Mesodermal cell (in vitro differentiated cells): ENCODE measurements around the gene UBP1.
"Not testable (repeated sequence)": the region's sequence is repeated elsewhere in the genome, so short reads cannot be mapped to it uniquely, and the experiment has no call there.

ENCODE experiments used
- H3K27ac ChIP-seq: 2 replicates; pipeline ENCODE4 v1.7.0; 2013; ENCODE audit warnings: mild to moderate bottlenecking, low read depth, low read length, moderate library complexity; ENCODE audit not compliant: severe bottlenecking
- H3K36me3 ChIP-seq: 2 replicates; pipeline ENCODE4 v1.7.1; 2013; ENCODE audit warnings: mild to moderate bottlenecking, low read length, moderate library complexity; ENCODE audit not compliant: control insufficient read depth, insufficient read depth
- H3K4me1 ChIP-seq: one replicate; pipeline ENCODE4 v1.7.1; 2013; ENCODE audit warnings: mild to moderate bottlenecking, low read length; ENCODE audit not compliant: insufficient read depth, control insufficient read depth, poor library complexity, severe bottlenecking
- H3K4me3 ChIP-seq: 2 replicates; pipeline ENCODE4 v1.7.0; 2013; ENCODE audit warnings: low read length, control low read depth, mild to moderate bottlenecking; ENCODE audit not compliant: insufficient read depth, poor library complexity, severe bottlenecking; ENCODE audit errors: extremely low read depth
- H3K9me3 ChIP-seq: 2 replicates; pipeline ENCODE4 v1.7.1; 2013; ENCODE audit warnings: mild to moderate bottlenecking, low read length, moderate library complexity; ENCODE audit not compliant: control insufficient read depth
- WGBS, 2 experiments: methylation state at CpG; one replicate each; pipeline ENCODE4 v1.1.5; 2013; ENCODE audit warnings: missing lambda C conversion rate in 2 of 2; ENCODE audit not compliant: insufficient coverage in 2 of 2; 5-methylcytosine and 5-hydroxymethylcytosine counted together

Gene UBP1

DNA sequence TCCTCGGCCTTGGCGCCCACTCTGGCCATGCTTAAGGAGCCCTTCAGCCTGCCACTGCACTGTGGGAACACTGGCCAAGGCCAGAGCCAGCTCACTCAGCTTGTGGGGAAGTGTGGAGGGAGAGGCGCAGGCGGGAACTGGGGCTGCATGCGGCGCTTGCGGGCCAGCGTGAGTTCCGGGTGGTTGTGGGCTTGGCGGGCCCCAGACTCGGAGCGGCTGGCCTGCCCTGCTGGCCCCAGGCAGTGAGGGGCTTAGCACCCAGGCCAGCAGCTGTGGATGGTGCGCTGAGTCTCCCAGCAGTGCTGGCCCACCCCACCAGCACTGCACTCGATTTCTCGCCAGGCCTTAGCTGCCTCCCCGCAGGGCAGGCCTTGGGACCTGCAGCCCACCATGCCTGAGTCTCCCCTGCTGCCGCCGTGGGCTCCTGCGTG is 13.1 kb upstream of the UBP1 start:
- Histone ChIP-seq H3K36me3 (peaks cover 7% of the 10 kb centered on the region), H3K9me3 (peaks cover 6% of the 10 kb centered on the region), H3K4me3 (no peak overlapping the region), H3K27ac (no peak overlapping the region), H3K4me1 (no peaks in the 10 kb centered on the region)
- 95 to 96% methylated on average over 10 to 17 of the region's 19 CpGs for WGBS, 2 experiments

DNA sequence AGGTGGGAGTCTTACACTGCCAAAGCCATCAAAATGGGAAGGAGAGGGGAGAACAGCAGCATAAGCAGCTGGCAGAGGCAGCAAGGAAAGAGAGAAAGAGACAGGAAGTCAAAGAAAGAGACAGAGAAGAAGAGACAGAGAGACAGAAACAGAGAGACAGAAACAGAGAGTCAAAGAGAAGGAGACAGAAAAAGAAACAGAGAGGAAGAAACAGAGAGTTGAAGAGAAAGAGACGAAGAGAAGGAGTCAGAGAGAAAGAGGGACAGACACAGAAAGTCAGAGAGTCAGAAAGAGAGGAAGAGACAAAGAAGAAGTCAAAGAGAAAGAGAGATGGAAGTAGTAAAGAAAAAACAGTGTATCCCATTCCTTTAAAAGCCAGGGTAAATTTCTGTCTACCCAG is 11.8 kb upstream of the UBP1 start:
- H3K4me1 ChIP-seq, H3K4me3 ChIP-seq, H3K27ac ChIP-seq, H3K9me3 ChIP-seq, H3K36me3 ChIP-seq: not testable (repeated sequence)
- 94 to 100% methylated on average over 1 of the region's 1 CpG for WGBS, 2 experiments

DNA sequence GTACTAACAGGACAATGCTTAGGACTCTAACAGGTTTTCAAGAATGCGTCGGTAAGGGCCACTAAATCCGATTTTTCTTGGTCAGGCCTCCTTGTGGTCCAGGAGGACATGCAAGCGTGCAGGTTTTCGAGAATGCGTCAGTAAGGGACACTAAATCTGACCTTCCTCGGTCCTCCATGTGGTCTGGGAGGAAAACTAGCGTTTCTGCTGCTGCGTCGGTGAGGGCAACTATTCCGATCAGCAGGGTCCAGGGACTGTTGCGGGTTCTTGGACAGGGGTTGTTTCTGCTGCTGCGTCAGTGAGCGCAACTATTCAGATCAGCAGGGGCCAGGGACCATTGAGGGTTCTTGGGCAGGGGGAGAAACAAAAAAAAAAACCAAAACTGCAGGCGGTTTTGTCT is 7.8 kb upstream of the UBP1 start:
- Histone ChIP-seq H3K27ac (no peak overlapping the region), H3K4me3 (peak overlapping the region; percentile 49), H3K9me3 (no peaks in the 10 kb centered on the region), H3K4me1 (no peaks in the 10 kb centered on the region), H3K36me3 (no peaks in the 10 kb centered on the region)
- WGBS, 2 experiments = 38 to 42% methylated on average over 15 of the region's 15 CpGs

DNA sequence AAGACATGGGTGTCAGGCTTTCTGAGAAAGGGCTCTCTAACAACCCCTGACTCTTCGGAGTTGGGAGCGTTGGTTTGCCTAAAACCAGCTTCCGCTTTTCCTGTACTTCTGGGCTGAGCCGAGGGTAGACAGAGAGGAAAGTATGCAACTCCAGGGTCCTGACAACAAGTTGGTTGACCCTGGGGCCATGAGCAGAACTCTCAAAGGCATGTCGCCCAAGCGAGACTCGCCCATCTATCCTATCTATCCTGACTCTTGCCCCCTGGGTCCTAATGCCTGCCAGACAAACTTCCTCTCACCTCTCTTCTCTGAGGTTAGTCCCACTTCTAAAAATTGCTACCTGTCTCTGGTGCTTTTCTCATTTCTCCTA is 7.0 kb upstream of the UBP1 start:
- H3K4me3 ChIP-seq = peak overlapping the region; percentile 49
- H3K9me3 ChIP-seq, H3K36me3 ChIP-seq, H3K27ac ChIP-seq, H3K4me1 ChIP-seq: not testable (repeated sequence)
- 30 to 34% methylated on average over 5 to 7 of the region's 7 CpGs for WGBS, 2 experiments

- no peaks in the 10 kb centered on the region for H3K9me3 ChIP-seq
- peaks cover 4% of the 10 kb centered on the region for H3K4me1 ChIP-seq
- H3K27ac ChIP-seq = no peak overlapping the region
- no peaks in the 10 kb centered on the region for H3K36me3 ChIP-seq
- H3K4me3 ChIP-seq = no peak overlapping the region
- WGBS, 2 experiments = 93 to 100% methylated on average over 3 of the region's 4 CpGs
These were observed 2.0 kb upstream of the UBP1 start for GRCh38 chr3:33442190-33442589.

- Histone ChIP-seq H3K4me3 (peak overlapping the region; percentile 96), H3K36me3 (no peaks in the 10 kb centered on the region), H3K4me1 (peaks cover 4% of the 10 kb centered on the region), H3K27ac (peak overlapping the region; percentile 98), H3K9me3 (no peaks in the 10 kb centered on the region)
- 50 to 56% methylated on average over 22 of the region's 26 CpGs for WGBS, 2 experiments
These were observed 1.2 kb upstream of the UBP1 start for GRCh38 chr3:33441225-33441976.

- peak overlapping the region; percentile 98 for H3K27ac ChIP-seq
- WGBS, 2 experiments = 0% methylated on average over 68 to 86 of the region's 93 CpGs
- peak overlapping the region; percentile 96 for H3K4me3 ChIP-seq
- peaks cover 4% of the 10 kb centered on the region for H3K4me1 ChIP-seq
- H3K36me3 ChIP-seq = peaks cover 6% of the 10 kb centered on the region
- no peaks in the 10 kb centered on the region for H3K9me3 ChIP-seq
These were observed 468 bp downstream of the UBP1 start for GRCh38 chr3:33439546-33440327.

DNA sequence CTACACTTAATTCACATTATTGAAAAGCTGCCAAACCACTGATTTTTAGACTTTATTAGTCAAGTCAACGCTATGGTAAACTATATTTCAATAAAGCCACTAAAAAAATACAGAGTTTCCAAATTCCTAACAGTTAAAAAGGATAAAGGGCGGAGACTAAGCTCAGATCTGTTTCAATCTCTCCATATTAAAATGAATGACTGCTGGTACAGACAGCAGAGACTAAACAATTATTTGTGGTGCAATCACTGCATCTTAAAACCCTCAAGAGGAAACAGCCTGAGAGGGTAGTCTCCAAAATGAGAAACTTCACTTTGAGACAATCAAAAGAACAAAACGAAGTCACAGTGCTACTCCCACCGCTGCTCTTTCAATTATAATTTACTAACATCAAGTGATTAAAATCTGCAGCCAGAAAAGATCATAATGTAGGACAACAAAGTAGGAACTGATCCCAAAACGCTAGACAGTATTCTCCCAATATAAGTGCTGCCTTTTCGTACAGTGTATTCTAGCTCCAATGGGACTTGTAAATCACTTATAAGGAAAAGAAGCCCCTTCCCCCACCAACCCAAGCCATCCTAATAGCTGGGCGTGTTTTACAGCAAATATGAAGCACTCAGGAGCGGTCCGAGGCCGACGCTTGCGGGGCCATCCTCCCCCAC is 1.2 kb downstream of the UBP1 start:
- H3K4me3 ChIP-seq = peak overlapping the region; percentile 96
- WGBS, 2 experiments = 0 to 2% methylated on average over 7 of the region's 12 CpGs

GRCh38 chr3:33438284-33438668 is 1.9 kb downstream of the UBP1 start:
- Histone ChIP-seq H3K36me3 (peaks cover 6% of the 10 kb centered on the region), H3K9me3 (no peaks in the 10 kb centered on the region), H3K4me1 (peaks cover 4% of the 10 kb centered on the region), H3K27ac (peak overlapping the region; percentile 46), H3K4me3 (peak overlapping the region; percentile 96)
- WGBS, 2 experiments = 0 to 6% methylated on average over 1 to 2 of the region's 4 CpGs

More for the DNA sequence above, 1.2 kb downstream of the UBP1 start:
- Histone ChIP-seq H3K9me3 (no peaks in the 10 kb centered on the region), H3K36me3 (peaks cover 6% of the 10 kb centered on the region), H3K27ac (peak overlapping the region; percentile 98), H3K4me1 (peaks cover 4% of the 10 kb centered on the region)

DNA sequence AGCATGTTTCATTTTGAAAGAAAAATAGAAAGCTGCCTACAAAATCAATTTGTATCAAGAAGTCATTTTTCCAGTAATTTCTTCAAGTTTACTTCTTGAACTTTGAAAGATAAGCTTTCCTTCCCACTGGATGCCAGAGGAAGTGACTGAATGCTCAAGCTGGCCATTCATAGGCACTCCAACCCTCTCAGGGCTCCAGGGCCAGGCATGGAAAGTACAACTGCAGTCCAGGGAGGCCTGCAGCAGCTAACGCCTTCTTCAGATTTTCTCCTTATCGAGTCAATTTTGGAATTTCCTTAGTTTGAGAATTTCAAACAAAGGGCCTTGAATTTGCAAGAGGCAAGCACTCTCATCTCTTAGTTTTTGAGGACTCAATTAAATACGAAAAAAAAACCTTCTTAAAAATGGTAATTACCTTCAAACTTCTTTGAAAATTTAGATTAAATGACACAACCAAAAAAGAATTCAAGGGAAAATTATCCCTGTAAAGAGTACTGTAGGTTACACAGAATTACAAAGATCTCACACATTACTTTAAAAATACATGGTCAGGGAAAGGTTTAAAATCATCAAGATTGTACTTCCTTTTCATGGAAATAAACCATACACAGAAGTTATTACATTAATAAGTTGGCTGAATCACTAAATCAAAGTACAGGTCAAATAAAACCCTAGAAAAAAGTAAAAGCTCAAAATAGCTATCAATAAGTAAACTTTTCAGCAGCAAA is 2.5 kb downstream of the UBP1 start:
- Histone ChIP-seq H3K4me3 (peak overlapping the region; percentile 96), H3K4me1 (peaks cover 4% of the 10 kb centered on the region), H3K36me3 (peaks cover 6% of the 10 kb centered on the region), H3K9me3 (no peaks in the 10 kb centered on the region), H3K27ac (peak overlapping the region; percentile 46)
- WGBS, 2 experiments = 17 to 40% methylated on average over 1 to 2 of the region's 3 CpGs
